AG08395 (cell line): Measurements from ENCODE around the gene AMOTL1.
"Not testable (repeated sequence)": the region's sequence is repeated elsewhere in the genome, so short reads cannot be mapped to it uniquely, and the experiment has no call there.

ENCODE experiments used
- DNase-seq: peaks from one replicate; pipeline ENCODE4 v3.0.0; 2012; ENCODE audit warnings: mixed read lengths, low spot score

The AMOTL1 gene

DNA sequence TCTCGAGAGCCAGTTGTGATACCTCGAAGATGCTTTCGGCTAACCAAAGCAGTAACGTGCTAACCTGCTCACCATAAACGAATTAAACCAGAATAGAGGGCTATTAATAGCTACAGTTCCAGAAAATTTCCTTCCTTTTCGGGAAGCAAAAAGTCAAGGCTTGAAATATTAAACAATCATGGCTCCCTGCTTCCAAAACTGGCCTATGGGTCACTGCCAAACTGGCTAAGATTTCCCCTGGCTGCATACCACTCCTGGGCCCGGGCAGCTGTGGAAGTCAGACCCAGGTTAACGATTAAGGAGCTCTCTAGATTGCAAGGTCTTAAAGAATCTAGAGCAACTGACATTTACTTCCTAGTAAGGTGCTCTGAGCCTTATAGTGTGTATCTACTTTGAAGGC, 1.7 kb downstream of the AMOTL1 start:
- no peak for DNase-seq

DNA sequence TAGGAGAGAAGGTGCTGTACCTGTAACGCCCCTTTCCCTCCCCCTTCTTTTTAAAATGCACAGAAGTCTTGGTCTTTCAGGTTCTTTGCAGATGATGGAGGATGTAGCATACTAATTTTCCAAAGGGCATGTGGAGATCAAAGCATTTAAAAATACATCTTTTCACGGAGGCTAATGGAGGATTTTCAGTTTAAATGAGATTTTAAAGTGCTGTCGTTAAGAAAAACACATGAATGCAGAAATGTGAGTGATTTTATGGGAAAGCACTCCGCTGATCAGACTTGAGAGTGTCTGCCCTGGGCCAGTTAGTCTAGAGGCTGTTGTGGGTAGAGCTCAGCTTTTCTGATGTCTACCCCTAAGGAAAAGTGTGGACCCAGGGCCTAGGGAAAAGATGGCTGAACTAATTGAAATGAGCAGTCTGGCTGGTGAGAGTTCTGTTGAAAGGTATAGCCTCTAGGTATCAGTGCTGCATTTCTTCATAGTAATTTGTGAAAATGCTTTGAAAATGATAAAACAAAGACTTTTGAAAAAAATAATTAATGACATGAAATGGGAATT, 2.5 kb downstream of the AMOTL1 start:
- DNase-seq = no peak

DNA sequence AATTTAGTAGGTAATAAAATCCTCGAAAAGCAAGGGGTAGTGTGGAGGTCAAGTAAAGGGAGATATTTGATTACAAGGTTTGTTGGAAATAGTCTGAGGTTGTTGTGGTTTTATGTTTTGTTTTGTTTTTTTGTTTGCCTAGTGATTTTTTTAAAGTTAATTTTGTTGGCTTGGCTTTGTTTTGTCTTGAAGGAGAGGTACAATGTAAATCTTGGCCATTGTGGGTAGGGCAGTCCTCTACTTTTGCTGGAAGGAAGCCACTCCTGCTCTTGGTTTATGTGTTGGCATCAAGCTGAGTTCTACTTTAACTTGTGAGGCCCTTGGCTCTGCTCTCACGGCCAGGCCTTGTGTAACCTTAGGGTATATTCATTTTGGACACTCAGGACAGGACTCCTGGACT, 3.2 kb downstream of the AMOTL1 start:
- no peak for DNase-seq

DNA sequence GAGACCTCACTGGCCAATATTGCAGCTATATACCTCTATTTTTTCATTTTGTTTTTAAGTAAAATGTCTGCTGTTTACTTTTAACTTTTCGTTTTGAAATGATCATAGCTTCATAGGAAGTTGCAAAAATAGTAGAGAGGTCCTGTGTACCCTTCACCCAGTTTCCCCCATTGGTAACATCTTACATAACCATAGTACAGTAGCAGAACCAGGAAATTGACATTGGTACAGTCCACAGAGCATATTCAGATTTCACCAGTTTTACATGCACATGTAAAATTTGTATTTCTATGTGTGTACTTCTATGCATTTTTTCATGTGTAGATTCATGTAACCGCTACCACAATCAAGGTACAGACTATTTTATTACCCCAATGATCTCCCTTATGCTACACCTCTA, 3.8 kb downstream of the AMOTL1 start:
- no peak for DNase-seq

DNA sequence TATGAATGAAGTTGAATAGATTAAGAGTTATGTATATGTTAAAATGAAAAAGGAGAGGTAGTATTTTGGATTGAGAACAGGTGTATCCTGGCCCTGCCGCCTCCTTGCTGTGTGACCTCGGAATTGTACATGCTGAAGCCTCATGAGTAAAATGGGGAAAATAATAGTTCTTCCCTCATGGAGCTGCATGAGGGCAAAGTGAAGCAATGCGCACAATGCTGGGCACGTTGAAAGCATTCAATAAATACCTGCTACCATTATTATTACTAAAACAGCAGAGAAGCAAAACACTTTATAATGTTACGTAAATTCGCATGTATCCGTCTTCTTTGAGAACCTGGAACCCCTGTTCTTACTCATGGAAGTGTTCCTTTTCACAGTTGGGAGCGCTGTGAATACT, 5.7 kb downstream of the AMOTL1 start:
- no peak for DNase-seq

DNA sequence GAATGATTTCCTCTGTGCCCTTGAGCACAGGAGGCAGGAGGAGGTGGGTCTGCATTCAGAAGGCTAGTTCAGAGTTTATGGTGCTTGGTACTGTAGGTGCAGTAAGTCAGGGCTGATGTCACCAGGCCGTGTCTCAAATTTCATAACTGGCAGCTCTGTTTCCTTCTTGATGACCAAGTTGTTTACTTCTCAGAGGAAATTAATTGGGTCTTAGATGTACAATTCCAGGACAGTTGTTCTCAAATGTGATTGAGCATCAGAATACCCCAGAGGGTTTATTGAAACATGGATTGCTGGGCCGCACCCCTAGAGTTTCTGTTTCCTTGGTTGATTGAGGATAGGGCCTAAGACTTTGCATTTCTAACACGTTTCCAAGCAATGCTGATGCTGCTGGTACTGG, 6.2 kb downstream of the AMOTL1 start:
- DNase-seq = no peak

DNA sequence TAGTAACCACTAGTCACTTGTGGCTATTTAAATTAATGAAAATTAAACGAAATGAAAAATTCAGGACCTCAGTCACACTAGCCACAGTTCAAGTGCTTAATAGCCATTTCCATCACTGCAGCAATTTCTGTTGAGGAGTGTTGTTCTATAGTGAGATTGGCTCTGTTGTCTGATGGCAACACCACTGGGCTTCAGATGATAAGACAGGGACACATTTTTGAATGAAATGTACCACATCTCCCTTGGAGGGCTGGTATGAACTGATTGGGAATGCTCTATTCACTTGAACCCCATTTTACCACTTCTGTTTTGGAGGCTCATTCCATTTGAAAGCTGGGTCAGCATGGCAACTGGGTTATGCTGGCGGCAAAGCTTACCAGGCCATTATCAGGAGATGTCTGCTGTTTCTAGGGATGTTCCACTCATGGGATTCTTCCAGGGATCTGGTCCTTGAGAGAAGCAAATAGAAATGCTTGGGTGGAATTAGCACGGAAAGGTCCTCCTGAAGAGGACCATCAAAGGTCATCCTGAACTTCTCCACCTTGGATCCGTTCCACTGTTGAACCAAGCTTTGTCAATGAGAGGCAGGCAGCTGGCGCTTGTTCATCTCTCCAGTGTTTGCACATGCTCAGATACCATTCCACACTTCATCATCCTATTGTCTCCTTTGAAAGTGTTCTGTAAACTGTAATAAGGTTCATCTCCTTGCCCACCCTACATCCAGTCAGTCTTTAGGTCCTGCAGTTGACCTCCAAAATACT, 7.6 kb downstream of the AMOTL1 start:
- DNase-seq = no peak

DNA sequence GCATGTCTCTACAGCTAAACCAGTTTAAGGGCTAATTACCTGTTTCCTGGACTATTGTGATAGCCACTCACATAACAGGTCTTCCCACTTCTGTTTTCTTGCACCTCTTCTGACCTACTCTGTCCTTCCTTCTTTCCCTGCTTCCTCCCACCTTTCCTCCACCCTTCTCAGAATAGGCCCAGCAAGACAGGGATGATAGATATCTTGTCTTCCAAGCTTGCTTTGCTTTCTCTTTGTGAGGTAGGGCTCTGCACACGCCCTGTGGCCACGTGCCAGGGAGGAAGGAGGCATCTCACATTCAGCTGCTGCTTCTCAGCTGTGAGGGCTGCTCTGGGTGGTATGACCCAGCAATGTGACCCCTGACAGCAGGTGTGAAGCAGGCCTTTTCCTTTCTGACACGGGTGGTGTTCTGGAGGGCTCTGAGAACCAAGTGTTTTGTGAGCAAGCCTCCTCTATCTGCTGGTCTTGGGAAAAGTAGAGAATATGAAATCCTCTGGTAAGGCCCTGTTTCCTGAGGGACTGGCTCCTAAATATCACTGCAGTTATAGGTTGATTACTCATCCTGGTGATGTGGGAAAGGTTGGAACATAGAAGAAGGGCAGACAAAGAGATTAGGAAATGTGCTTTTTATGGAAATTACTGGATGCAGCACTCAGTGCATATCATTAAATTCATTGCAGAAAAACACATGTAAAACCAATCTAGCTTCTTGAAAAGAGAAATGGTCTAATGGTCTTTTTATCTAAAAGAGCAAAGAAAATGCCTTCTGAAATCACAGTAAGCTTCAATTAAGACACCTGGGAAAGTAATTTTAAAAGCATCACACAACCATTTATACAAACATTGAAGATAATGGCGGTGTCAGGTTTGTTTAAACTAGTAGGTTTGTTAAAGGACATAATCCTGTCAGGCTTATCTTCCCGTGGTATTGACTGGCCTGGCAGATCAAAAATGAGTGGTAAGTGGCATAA, 8.5 kb downstream of the AMOTL1 start:
- peak; percentile 35 for DNase-seq

DNA sequence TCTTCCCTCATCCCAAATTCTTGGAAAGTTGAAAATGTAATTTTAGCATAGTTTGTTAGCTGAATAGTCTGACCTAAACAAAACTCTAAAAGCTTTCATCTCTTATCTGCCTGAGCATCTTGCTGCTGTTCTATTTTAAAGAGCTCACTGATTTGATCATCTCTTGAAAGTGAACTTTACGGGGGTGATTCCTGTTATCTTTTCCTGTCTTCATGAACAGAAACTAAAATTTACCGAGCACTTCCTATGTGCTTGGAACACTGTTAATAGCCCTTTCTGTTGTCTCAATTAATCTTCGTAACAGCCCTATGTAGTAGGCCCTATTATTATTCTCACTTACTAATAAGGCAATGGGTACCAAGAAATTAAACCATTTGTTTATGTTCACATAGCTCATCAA, 12.3 kb downstream of the AMOTL1 start:
- no peak for DNase-seq

DNA sequence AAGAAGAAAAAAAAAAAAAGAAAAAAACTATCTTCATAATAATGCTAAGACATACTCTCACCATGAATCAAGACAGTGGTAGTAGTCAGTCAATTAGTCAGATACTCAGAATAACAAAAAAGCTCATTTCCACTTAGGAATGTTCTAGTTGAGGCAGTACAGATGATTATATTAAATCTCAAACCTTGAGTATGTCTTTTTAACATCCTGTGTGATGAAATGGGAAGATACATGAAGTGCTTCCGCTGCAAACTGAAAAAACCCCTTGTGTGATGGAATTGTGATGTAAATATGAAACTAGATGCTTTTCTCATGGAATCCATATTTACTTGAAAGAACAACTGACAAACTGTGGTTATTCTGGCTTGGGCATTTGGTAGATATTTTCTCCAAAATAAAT, 13.7 kb downstream of the AMOTL1 start:
- no peak for DNase-seq

DNA sequence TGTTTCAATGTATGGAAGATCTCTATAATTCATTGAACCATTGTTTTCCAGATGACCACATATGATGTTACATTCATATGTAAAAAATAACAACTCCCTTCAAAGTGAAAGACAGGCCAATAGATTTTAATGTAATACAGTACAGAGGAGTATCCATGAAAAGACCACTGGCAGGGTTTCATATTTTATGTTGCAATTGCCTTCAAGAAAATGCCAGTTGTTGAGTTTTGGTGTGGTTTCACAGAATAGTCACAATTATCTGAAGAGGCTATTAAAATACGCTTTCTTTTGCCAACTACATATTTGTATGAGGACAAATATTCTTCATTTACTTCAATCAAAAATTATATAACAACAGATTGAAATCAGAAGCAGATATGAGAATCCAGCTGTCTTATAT, 14.3 kb downstream of the AMOTL1 start:
- no peak for DNase-seq

DNA sequence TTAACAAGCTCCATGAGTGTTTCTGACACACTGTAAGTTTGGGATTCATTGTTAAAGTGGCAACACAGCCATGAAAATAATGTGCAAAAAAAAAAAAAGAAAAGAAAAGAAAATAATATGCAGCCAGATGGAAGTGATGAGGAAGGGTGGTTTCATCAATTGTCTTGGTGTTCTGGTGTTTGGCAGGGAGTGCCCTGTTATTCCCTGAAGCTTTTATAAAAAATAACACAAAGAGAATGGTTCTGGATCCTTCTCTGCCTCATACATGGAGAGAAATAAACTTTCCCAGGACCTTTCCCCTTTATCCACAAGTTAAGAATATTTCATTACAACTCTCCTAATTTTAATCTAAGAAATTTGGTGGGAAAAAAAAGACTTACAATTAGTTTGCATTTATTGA, 16.7 kb downstream of the AMOTL1 start:
- DNase-seq = no peak

DNA sequence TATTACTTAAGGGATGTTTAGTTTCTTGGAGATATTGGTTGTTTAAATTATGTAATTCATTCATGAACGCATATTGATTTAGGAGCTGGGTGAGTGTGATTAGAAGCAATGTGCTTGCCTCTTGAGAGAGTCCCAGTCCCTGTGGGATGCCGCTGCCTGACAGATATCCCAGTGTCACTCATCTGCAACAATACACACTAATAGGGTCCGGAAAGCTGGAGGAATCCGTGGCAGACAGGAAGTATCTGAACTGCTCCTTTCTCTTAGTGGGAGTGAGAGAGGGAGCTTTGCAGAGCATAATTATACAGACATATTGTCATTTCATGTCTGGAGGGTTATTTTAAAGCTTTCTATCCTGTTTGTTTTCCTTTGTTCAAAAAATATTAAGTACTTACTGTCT, 17.4 kb downstream of the AMOTL1 start:
- no peak for DNase-seq

DNA sequence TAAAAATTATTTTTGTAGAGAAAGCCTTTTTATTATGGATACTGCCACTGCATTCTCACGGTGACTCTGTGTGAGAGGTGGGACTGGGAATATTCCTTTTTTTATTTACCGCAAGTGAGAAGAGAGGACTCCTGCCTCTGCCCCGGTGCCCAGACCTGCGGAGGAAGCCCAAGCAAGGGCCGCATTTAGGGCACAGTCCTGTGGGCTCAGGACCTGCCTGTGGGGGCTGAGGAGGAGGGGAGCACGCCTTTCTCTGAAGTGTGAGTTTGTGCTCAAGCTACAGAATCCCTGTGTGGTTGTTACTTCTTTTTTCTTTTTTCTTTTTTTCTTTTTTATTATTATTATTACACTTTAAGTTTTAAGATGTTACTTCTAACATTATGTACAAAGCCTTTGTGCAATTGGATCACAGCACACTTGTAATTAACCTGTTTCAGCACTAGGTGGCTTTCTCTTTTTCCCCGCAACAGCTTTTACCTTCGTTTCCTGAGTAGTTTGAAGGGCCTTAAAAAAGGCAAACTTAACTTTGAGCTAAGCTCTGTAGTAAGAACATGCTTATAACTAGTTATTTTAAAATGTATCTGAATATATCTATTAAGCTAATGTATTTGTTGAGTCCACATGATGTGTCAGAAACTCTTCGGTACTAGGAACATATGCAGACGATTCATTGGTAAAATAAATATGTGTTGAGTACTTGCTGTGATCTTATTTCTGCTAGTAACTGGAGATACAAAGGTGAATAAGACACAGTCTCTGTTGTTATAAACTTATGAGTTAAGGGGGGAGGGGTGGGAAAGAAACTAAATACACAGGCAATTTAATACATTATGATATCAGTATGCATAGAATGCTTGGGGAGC, 18.3 kb downstream of the AMOTL1 start:
- no peak for DNase-seq

DNA sequence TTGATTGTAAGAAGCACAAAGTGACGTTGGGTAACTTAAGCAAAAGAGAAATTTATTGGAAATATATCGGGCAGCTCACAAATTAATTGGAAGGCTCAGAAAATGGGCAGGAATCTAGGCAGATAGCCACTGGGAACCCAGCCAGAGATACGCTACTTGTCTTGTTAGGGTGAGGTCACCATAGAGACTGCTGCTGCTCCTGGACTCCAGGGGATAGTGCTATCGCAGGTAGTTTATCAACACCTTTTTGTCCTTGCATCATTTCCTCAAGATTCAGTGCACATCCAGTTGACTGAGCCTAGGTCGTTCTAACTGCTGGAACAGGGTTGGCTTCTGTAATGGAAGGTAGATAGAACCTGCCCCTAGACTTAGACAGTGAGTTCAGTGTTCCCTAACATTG, 19.6 kb downstream of the AMOTL1 start:
- no peak for DNase-seq

DNA sequence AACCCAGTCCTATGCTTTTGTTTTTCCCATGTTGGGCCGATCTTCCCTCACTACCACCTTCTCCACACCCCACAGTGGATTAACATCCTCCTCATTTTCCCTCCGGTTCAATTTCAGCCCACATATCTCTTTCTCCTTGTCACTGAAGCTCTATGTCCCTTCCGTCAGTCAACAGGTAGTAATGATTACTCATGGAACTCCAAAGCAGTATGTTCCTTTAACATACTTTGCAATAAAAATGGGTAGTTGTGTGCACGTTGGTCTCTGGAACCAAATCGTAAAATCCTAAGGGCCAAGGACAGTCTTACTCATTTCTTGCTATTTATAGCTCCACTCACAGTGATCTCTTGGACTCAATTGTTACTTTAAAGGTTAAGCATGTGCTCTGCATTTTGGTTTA, 20.2 kb downstream of the AMOTL1 start:
- peak; percentile 33 for DNase-seq

DNA sequence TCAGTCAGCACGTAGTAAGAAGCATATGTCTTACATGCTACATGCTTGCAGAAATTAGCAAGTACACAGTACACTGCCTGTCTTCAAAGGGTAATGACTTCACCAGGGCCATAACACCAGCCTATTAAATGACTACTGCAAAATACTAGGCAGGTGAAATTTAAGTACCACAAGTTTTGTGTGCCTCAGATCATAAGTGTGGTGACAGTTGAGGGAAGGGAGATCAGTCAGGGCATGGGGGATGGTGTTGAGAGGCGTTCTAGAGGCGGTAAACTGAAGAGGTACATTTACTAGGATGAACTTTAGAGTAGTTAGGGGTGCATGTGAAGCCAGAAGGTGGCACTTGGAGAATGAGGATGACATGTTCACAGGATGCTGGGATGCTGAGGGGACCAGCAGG, 22.0 kb downstream of the AMOTL1 start:
- DNase-seq = no peak

DNA sequence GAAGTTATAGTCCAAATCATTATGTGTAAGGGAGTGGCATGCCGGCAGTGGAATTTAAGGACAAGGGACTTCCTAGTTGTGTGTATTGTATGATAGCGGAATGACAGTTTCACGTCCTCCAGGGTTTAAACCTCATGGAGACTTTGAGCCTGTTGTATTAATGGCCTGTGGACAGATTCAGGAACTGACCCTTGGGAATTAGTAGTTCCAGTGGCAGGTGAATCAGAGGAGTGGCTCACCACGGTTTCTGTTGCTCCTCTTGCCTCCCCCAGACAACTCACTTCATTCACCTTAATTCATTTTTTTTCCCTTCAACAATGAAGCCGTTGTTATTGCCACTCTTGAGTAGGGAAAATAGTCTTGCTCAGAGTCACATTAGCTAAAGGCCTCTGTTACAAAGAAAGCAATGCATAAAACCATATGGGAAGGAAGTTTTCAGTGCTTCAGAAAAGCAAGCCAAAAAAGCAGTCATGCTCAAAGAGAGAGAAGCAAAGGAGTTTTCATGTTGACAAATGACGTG, 22.6 kb downstream of the AMOTL1 start:
- DNase-seq = no peak

DNA sequence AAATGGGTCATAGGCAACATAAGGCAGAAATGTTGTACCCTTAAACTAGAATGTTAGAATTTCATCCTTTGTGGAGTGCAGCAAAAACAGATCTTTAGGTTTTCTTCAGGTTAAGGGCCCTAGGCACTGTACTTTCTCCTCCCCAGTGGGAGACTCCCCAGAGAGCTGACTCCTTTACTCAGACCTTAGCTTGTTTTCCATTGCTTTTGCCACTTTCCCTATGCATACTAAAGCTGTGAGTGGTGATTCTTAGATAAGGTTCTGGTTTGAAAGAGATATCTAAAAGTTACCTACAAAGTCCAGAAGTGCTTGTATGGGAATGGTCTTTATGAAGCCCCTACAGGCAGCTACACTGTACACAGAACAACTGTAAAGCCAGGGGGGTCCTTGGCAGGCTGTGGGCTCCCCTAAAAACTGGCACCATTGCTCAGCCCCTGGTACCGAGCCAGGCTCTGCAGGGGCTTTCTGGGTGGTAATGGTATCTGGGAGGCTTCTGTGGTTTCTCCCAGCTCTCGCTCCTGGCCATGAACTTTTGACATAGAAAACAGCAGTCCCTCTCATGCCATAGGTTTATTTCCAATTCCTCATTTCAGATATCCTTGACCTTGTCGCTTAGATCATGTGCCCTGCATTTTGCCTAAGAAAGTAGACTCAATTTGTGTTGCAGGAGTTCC, 23.2 kb downstream of the AMOTL1 start:
- no peak for DNase-seq

DNA sequence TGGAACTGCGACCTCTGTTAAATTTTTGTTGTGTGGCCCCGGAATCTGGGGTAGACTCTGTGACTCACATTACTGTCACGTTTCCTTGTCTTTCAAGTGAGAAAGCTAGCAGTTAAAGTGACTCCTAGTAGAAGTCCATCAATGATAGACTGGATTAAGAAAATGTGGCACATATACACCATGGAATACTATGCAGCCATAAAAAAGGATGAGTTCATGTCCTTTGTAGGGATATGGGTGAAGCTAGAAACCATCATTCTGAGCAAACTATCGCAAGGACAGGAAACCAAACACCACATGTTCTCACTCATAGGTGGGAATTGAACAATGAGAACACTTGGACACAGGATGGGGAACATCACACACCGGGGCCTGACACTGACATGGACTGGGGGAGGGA, 23.8 kb downstream of the AMOTL1 start:
- not testable (repeated sequence) for DNase-seq

DNA sequence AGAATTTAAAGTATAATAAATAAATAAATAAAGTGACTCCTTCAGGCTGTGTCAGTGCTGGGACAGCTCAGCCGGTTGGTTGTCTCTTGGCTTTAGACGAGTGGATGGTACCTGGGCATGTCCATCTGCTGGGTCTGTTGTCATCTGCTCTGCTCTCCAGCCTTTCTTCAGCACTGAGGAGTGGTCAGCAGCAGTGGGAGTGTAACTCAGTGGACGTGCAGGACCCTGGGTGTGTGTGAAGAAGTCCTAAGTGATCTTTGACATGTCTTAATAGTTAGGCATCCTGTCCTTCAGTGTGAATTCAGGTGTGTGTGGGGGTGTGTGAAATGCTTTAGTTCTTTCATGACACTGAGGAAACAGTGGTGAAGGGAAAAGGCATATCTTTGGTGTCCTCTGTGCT, 24.3 kb downstream of the AMOTL1 start:
- no peak for DNase-seq
